HepG2 (cell line): ENCODE data around the gene NPC1. TPM values are rescaled to one million over a fixed set of nuclear protein-coding genes. Genes with fewer than 3 reads are reported as not detected.

Source experiments
- BCLAF1 ChIP-seq: fragments of 450-650 bp; IDR thresholded peaks from 2 replicates; pipeline ENCODE4 v1.6.1; 2017; ENCODE audit warnings: mild to moderate bottlenecking
- CHCHD3 ChIP-seq: sonication (generic); formaldehyde crosslinking; IDR thresholded peaks from 2 replicates; pipeline ENCODE4 v1.8.0; 2022; ENCODE audit warnings: mild to moderate bottlenecking, missing genetic modification reagents, moderate library complexity
- FOXA1 ChIP-seq, 2 experiments: fragments of 450-650 bp in 1 of 2; sonication (generic) in 1 of 2; formaldehyde crosslinking in 1 of 2; IDR thresholded peaks; 2 replicates each; pipeline versions ENCODE4 v1.4.0 to v1.6.1; 2016 to 2020; ENCODE audit warnings: missing genetic modification reagents in 1 of 2
- HMG20A ChIP-seq: IDR thresholded peaks from 2 replicates; pipeline ENCODE4 v1.6.1; 2016; ENCODE audit warnings: borderline replicate concordance
- ISX ChIP-seq: sonication (generic); formaldehyde crosslinking; conservative IDR thresholded peaks from 2 replicates; pipeline ENCODE4 v1.5.0; 2020; ENCODE audit warnings: missing genetic modification reagents
- MBD4 ChIP-seq: IDR thresholded peaks from 2 replicates; pipeline ENCODE4 v1.6.1; 2012; ENCODE audit warnings: low read length, inconsistent platforms, borderline replicate concordance
- PRMT3 ChIP-seq: sonication (generic); formaldehyde crosslinking; IDR thresholded peaks from 2 replicates; pipeline ENCODE4 v1.8.1; 2022; ENCODE audit warnings: low read depth, mild to moderate bottlenecking, moderate library complexity, missing genetic modification reagents, borderline replicate concordance
- RFXANK ChIP-seq: IDR thresholded peaks from 2 replicates; pipeline ENCODE4 v1.6.1; 2016
- RORA ChIP-seq: sonication (generic); formaldehyde crosslinking; IDR thresholded peaks from 2 replicates; pipeline ENCODE4 v1.5.0; 2020; ENCODE audit warnings: mild to moderate bottlenecking, missing genetic modification reagents, moderate library complexity
- ZBTB21 ChIP-seq: sonication (generic); formaldehyde crosslinking; IDR thresholded peaks from 2 replicates; pipeline ENCODE4 v1.4.0; 2020; ENCODE audit warnings: missing genetic modification reagents
- ZFP82 ChIP-seq: sonication (generic); formaldehyde crosslinking; IDR thresholded peaks from 2 replicates; pipeline ENCODE4 v1.5.1; 2020; ENCODE audit warnings: mild to moderate bottlenecking, missing genetic modification reagents, borderline replicate concordance
- ZMAT3 ChIP-seq: sonication (generic); formaldehyde crosslinking; conservative IDR thresholded peaks from 2 replicates; pipeline ENCODE4 v1.7.0; 2021; ENCODE audit warnings: missing genetic modification reagents
- ZNF280B ChIP-seq: sonication (generic); formaldehyde crosslinking; IDR thresholded peaks from 2 replicates; pipeline ENCODE4 v1.5.0; 2020; ENCODE audit warnings: missing genetic modification reagents, mild to moderate bottlenecking, borderline replicate concordance
- ZNF574 ChIP-seq: sonication (generic); formaldehyde crosslinking; IDR thresholded peaks from 2 replicates; pipeline ENCODE4 v1.4.0; 2020; ENCODE audit warnings: missing genetic modification reagents
- ZNF646 ChIP-seq: sonication (generic); formaldehyde crosslinking; IDR thresholded peaks from 2 replicates; pipeline ENCODE4 v1.9.0; 2021; ENCODE audit warnings: mild to moderate bottlenecking, missing genetic modification reagents
- ZNF766 ChIP-seq: sonication (generic); formaldehyde crosslinking; IDR thresholded peaks from 2 replicates; pipeline ENCODE4 v1.5.0; 2020; ENCODE audit warnings: missing genetic modification reagents, borderline replicate concordance
- polyA plus RNA-seq, 8 experiments: library from polyadenylated mRNA; depleted of rRNA in 3 of 8; stranded (reverse) in 7 of 8; unstranded in 1 of 8; fragments of >200 nt; fragmentation: Illumina TruSeq in 4 of 8; extraction: Trizol in 4 of 8; gene quantifications; 2 replicates each; pipeline versions ENCODE4 v1.2.1 to v1.2.3, GENCODE V29; 2011 to 2016; ENCODE audit warnings: low read depth in 4 of 8, missing spikeins in 1 of 8, mixed read lengths in 1 of 8; ENCODE audit not compliant: insufficient read depth in 1 of 8
- total RNA-seq, 5 experiments: library from RNA; depleted of rRNA; stranded (reverse); fragments of >200 nt; fragmentation: Illumina TruSeq; extraction: Trizol; gene quantifications; 2 replicates each; pipeline ENCODE4 v1.2.3, GENCODE V29; 2016; ENCODE audit warnings: low read depth in 1 of 5

NPC1 gene
- total and polyA plus RNA-seq, 2 of the 13 experiments (the other 11 are each of a cell fraction or from before 2014, with no cell fraction given) = 46.5 to 114 TPM

GRCh38 chr18:23556145-23556780 lies 30.0 kb downstream of the NPC1 start (continued):
- TF ChIP-seq HMG20A (peak; percentile 82), PRMT3 (CRISPR knock-in tag) (no peak), RFXANK (CRISPR knock-in tag) (no peak), ZNF766 (CRISPR knock-in tag) (0 out of 2 replicates have a peak, but pooled peaks have one; percentile 71), ISX (CRISPR knock-in tag) (no peak), BCLAF1 (no peak), ZMAT3 (CRISPR knock-in tag) (peak; percentile 67; the same call in 1 of the 2 replicates), ZNF574 (CRISPR knock-in tag) (peak; percentile 86), ZNF280B (CRISPR knock-in tag) (no peak), ZNF646 (no peak), RORA (CRISPR knock-in tag) (no peak), ZBTB21 (CRISPR knock-in tag) (no peak), ZFP82 (CRISPR knock-in tag) (no peak), MBD4 (0 out of 2 replicates have a peak, but pooled peaks have one; percentile 26), CHCHD3 (CRISPR knock-in tag) (no peak), FOXA1 (IDR thresholded peaks at IDR 0.05) (no peak), FOXA1 (CRISPR knock-in tag; IDR thresholded peaks at IDR 0.05) (peak; percentile 62)
